ENCODE measurements around the gene XPO1.

XPO1 gene

DNA sequence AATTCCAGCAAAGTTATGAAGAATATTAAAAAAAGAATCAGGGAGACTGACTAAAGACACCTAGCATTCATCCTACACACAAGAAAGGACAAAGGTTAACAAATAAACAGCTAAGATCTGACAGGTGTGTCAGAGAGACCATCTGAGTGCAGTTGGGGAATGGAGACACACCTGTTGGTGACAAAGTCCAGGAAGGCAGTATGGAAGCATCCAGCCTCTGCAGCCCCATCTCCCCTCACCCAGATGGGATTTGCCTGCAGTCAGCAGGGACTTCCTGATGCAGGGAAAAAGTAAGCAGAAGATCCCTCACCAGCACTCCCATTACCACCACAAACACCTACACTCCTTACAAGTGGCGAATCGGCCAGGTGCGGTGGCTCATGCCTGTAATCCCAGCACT, 105.2 kb downstream of the XPO1 start:
- TF ChIP-seq, protein P1, sequence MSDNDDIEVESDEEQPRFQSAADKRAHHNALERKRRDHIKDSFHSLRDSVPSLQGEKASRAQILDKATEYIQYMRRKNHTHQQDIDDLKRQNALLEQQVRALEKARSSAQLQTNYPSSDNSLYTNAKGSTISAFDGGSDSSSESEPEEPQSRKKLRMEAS (IDR thresholded peaks at IDR 0.05), result no peak
- TF ChIP-seq RAD21 (IDR thresholded peaks at IDR 0.05; ENCODE audit: low read depth), result no peak
- TF ChIP-seq TEAD4 (IDR thresholded peaks at IDR 0.05), result no peak
- no peak for TF ChIP-seq EP300 (IDR thresholded peaks at IDR 0.05; ENCODE audit: borderline replicate concordance)
- no peak for TF ChIP-seq EGR1 (IDR thresholded peaks at IDR 0.05)
- TF ChIP-seq FOXM1 (IDR thresholded peaks at IDR 0.05; ENCODE audit: borderline replicate concordance, low read depth), result no peak
- TF ChIP-seq, protein P2, sequence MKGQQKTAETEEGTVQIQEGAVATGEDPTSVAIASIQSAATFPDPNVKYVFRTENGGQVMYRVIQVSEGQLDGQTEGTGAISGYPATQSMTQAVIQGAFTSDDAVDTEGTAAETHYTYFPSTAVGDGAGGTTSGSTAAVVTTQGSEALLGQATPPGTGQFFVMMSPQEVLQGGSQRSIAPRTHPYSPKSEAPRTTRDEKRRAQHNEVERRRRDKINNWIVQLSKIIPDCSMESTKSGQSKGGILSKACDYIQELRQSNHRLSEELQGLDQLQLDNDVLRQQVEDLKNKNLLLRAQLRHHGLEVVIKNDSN (IDR thresholded peaks at IDR 0.05), result no peak
- TF ChIP-seq CREB1 (IDR thresholded peaks at IDR 0.05; ENCODE audit: low read depth), result no peak
- TF ChIP-seq NFIC (IDR thresholded peaks at IDR 0.05), result no peak
- no peak for TF ChIP-seq ZBTB7A (IDR thresholded peaks at IDR 0.05; ENCODE audit: low read depth)

DNA sequence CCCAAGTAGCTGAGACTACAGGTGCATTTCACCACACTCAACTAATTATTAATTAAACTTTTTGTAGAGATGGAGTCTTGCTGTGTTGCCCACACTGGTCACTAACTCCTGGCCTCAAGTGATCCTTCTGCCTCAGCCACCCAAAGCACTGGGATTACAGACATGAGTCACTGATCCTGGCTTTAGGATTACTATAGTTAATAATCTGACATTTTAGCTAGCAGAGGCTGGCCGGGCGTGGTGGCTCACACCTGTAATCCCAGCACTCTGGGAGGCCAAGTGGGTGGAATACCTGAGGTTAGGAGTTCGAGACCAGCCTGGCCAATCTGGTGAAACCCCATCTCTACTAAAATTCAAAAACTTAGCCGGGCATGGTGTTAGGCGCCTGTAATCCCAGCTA, 106.8 kb downstream of the XPO1 start:
- TF ChIP-seq ZBTB7A (IDR thresholded peaks at IDR 0.05; ENCODE audit: low read depth) (no peak), CREB1 (IDR thresholded peaks at IDR 0.05; ENCODE audit: low read depth) (no peak), TEAD4 (IDR thresholded peaks at IDR 0.05) (no peak), TCF12 (IDR thresholded peaks at IDR 0.05; ENCODE audit: low read depth) (no peak), EP300 (IDR thresholded peaks at IDR 0.05; ENCODE audit: borderline replicate concordance) (no peak), CEBPB (IDR thresholded peaks at IDR 0.05) (no peak)
- TF ChIP-seq, protein P1 (IDR thresholded peaks at IDR 0.05), result no peak

Data from Ishikawa (cell line).